H1 (cell line): ENCODE measurements around the gene DRAM2. TPM values are rescaled to one million over a fixed set of nuclear protein-coding genes. Genes with fewer than 3 reads are reported as not detected.

Experiments
- CTCF ChIA-PET: fragments of 300-600 bp; sonication (Branson Sonifier 250); formaldehyde crosslinking; loops from one replicate; lab custom pipeline; 2021; ENCODE audit not compliant: partially characterized antibody; lab: Charles Lee
- POLR2A ChIA-PET: fragments of 300-600 bp; sonication (Branson Sonifier 250); formaldehyde crosslinking; loops from one replicate; lab custom pipeline; 2021; ENCODE audit warnings: inconsistent platforms; ENCODE audit not compliant: partially characterized antibody; lab: Charles Lee
- DNase-seq, 2 experiments: peaks; one replicate each; pipeline versions ENCODE4 v3.0.0 to v3.0.0-alpha.2; 2010 to 2022; ENCODE audit warnings: low spot score in 2 of 2, low read depth in 1 of 2, mixed read lengths in 1 of 2
- FAIRE-seq: peaks from 2 replicates; lab custom pipeline; 2011; peaks lifted over from hg19 to GRCh38; lab: Jason Lieb, UNC
- H2AFZ ChIP-seq: 2 replicates; pipeline ENCODE4 v1.8.1; 2012; ENCODE audit warnings: low read length, inconsistent platforms
- H2AK5ac ChIP-seq: 2 replicates; pipeline ENCODE4 v1.6.1; 2013; ENCODE audit warnings: low read depth, low read length
- H2BK120ac ChIP-seq: replicated peaks from 2 replicates; pipeline ENCODE3; 2013; ENCODE audit warnings: low read depth, low read length, inconsistent platforms
- H2BK12ac ChIP-seq: 2 replicates; pipeline ENCODE4 v1.6.1; 2013; ENCODE audit warnings: low read depth, low read length
- H2BK15ac ChIP-seq: 2 replicates; pipeline ENCODE4 v1.6.1; 2013; ENCODE audit warnings: low read length
- H2BK20ac ChIP-seq: 2 replicates; pipeline ENCODE4 v1.6.1; 2013; ENCODE audit warnings: low read length
- H2BK5ac ChIP-seq: 2 replicates; pipeline ENCODE4 v1.6.1; 2013; ENCODE audit warnings: low read depth, low read length
- H3K14ac ChIP-seq: 2 replicates; pipeline ENCODE4 v1.6.1; 2013; ENCODE audit warnings: inconsistent platforms; ENCODE audit not compliant: insufficient read length
- H3K18ac ChIP-seq: 2 replicates; pipeline ENCODE4 v1.6.1; 2013; ENCODE audit warnings: low read length; ENCODE audit errors: extremely low read depth
- H3K23ac ChIP-seq: 2 replicates; pipeline ENCODE4 v1.6.1; 2013; ENCODE audit warnings: inconsistent platforms; ENCODE audit not compliant: insufficient read length
- H3K23me2 ChIP-seq: 2 replicates; pipeline ENCODE4 v1.6.1; 2013; ENCODE audit warnings: low read depth, low read length
- H3K27ac ChIP-seq: 2 replicates; pipeline ENCODE4 v1.6.1; 2011; ENCODE audit warnings: low read depth, low read length, inconsistent platforms
- H3K27me3 ChIP-seq, 4 experiments: replicated peaks in 1 of 4; 1 replicate in 1 of 4; 2 replicates in 3 of 4; pipeline versions ENCODE4 v1.6.1 to v1.8.1; 2011 to 2013; ENCODE audit warnings: low read length in 3 of 4, mild to moderate bottlenecking in 3 of 4, inconsistent platforms in 2 of 4, mixed read lengths in 2 of 4, moderate library complexity in 1 of 4; ENCODE audit not compliant: control insufficient read depth in 3 of 4, insufficient read depth in 3 of 4; ENCODE audit errors: extremely low read depth in 1 of 4
- H3K36me3 ChIP-seq, 4 experiments: 2 replicates each; pipeline versions ENCODE4 v1.6.1 to v1.8.1; 2011 to 2013; ENCODE audit warnings: mild to moderate bottlenecking in 4 of 4, low read length in 3 of 4, moderate library complexity in 2 of 4, control low read depth in 1 of 4, inconsistent platforms in 1 of 4; ENCODE audit not compliant: insufficient read depth in 4 of 4, control insufficient read depth in 2 of 4
- H3K4ac ChIP-seq: replicated peaks from 2 replicates; pipeline ENCODE3; 2013; ENCODE audit warnings: low read length, low read depth, mixed read lengths, inconsistent platforms; ENCODE audit not compliant: insufficient read length
- H3K4me1 ChIP-seq, 4 experiments: replicated peaks in 1 of 4; 1 replicate in 1 of 4; 2 replicates in 3 of 4; pipeline versions ENCODE4 v1.6.1 to v1.8.1; 2011 to 2013; ENCODE audit warnings: low read length in 3 of 4, inconsistent platforms in 2 of 4, mixed read lengths in 1 of 4; ENCODE audit not compliant: insufficient read depth in 4 of 4, control insufficient read depth in 3 of 4
- H3K4me2 ChIP-seq, 2 experiments: 2 replicates each; pipeline versions ENCODE4 v1.6.1 to v1.8.1; 2011 to 2013; ENCODE audit warnings: low read depth in 2 of 2, low read length in 2 of 2, control low read depth in 1 of 2, inconsistent platforms in 1 of 2, mild to moderate bottlenecking in 1 of 2; ENCODE audit not compliant: insufficient read depth in 1 of 2
- H3K4me3 ChIP-seq, 4 experiments: fragments of 200-600, 300-600 bp in 1 of 4; sonication (generic), shearing (Covaris generic), sonication (Bioruptor Twin) in 1 of 4; 2 replicates each; pipeline versions ENCODE4 v1.5.1 to v1.8.1; 2011 to 2016; ENCODE audit warnings: low read length in 4 of 4, low read depth in 3 of 4, control low read depth in 2 of 4, inconsistent platforms in 2 of 4, mild to moderate bottlenecking in 2 of 4, mixed read lengths in 1 of 4, moderate library complexity in 1 of 4; ENCODE audit not compliant: insufficient read depth in 2 of 4; ENCODE audit errors: extremely low read depth in 1 of 4
- H3K56ac ChIP-seq: replicated peaks from 2 replicates; pipeline ENCODE3; 2013; ENCODE audit warnings: low read depth, mild to moderate bottlenecking, mixed read lengths, low read length, inconsistent platforms; ENCODE audit not compliant: insufficient read length
- H3K79me1 ChIP-seq: 2 replicates; pipeline ENCODE4 v1.6.1; 2013; ENCODE audit warnings: low read depth, low read length, control low read depth
- H3K79me2 ChIP-seq, 2 experiments: 2 replicates each; pipeline versions ENCODE4 v1.6.1 to v1.8.1; 2012 to 2013; ENCODE audit warnings: low read length in 2 of 2, mild to moderate bottlenecking in 2 of 2, inconsistent platforms in 1 of 2; ENCODE audit not compliant: insufficient read depth in 2 of 2, control insufficient read depth in 1 of 2
- H3K9ac ChIP-seq, 4 experiments: replicated peaks in 1 of 4; 1 replicate in 1 of 4; 2 replicates in 3 of 4; pipeline versions ENCODE4 v1.6.1 to v1.8.1; 2011 to 2013; ENCODE audit warnings: low read depth in 3 of 4, low read length in 3 of 4, control low read depth in 2 of 4, mild to moderate bottlenecking in 2 of 4, moderate library complexity in 2 of 4, inconsistent platforms in 1 of 4; ENCODE audit errors: extremely low read depth in 1 of 4
- H3K9me3 ChIP-seq, 2 experiments: 2 replicates each; pipeline versions ENCODE4 v1.6.1 to v1.8.1; 2012 to 2013; ENCODE audit warnings: mild to moderate bottlenecking in 2 of 2, moderate library complexity in 2 of 2, control low read depth in 1 of 2, inconsistent platforms in 1 of 2, low read depth in 1 of 2, low read length in 1 of 2, mixed read lengths in 1 of 2; ENCODE audit not compliant: insufficient read depth in 2 of 2
- H4K20me1 ChIP-seq, 2 experiments: replicated peaks in 1 of 2; 2 replicates each; pipeline versions ENCODE3 to v1.8.1; 2011 to 2013; ENCODE audit warnings: inconsistent platforms in 2 of 2, low read length in 2 of 2, mild to moderate bottlenecking in 1 of 2; ENCODE audit not compliant: insufficient read depth in 2 of 2, control insufficient read depth in 1 of 2
- H4K5ac ChIP-seq: 2 replicates; pipeline ENCODE4 v1.6.1; 2013; ENCODE audit warnings: low read length, low read depth, mixed read lengths, inconsistent platforms; ENCODE audit not compliant: insufficient read length
- H4K8ac ChIP-seq: 2 replicates; pipeline ENCODE4 v1.8.0; 2013; ENCODE audit warnings: mild to moderate bottlenecking, moderate library complexity, low read length, inconsistent platforms; ENCODE audit not compliant: insufficient read depth; ENCODE audit errors: extremely low read depth
- H4K91ac ChIP-seq: replicated peaks from 2 replicates; pipeline ENCODE3; 2013; ENCODE audit warnings: low read length, mixed read lengths, inconsistent platforms; ENCODE audit not compliant: insufficient read length
- BACH1 ChIP-seq: IDR thresholded peaks from 2 replicates; pipeline ENCODE4 v1.6.1; 2012; ENCODE audit warnings: low read length, improper control_type of control experiment
- CBX5 ChIP-seq: fragments of 300-800, 300-1000 bp; sonication (generic); IDR thresholded peaks from 2 replicates; pipeline ENCODE4 v1.7.1; 2016; ENCODE audit warnings: antibody characterized with exemption, low read length, low read depth
- CTBP2 ChIP-seq: IDR thresholded peaks from 2 replicates; pipeline ENCODE4 v1.7.0; 2011; ENCODE audit warnings: borderline replicate concordance, mild to moderate bottlenecking, moderate library complexity, mixed read lengths, low read length; ENCODE audit not compliant: insufficient read depth, insufficient read length
- HDAC2 ChIP-seq, 2 experiments: fragments of 300-600 bp in 1 of 2; sonication (generic) in 1 of 2; IDR thresholded peaks; 2 replicates each; pipeline ENCODE4 v1.6.1; 2011 to 2012; ENCODE audit warnings: low read depth in 2 of 2, low read length in 2 of 2, mild to moderate bottlenecking in 2 of 2, moderate library complexity in 2 of 2, borderline replicate concordance in 1 of 2, inconsistent platforms in 1 of 2
- KDM1A ChIP-seq: fragments of 200-600, 300-600 bp; sonication (generic); IDR thresholded peaks from 2 replicates; pipeline ENCODE4 v1.7.1; 2016; ENCODE audit warnings: mild to moderate bottlenecking, low read length, borderline replicate concordance
- KDM4A ChIP-seq: IDR thresholded peaks from one replicate; pipeline ENCODE4 v1.7.1; 2012; ENCODE audit warnings: low read depth, mild to moderate bottlenecking, moderate library complexity, low read length, inconsistent platforms; ENCODE audit not compliant: severe bottlenecking
- RAD21 ChIP-seq, 2 experiments: IDR thresholded peaks in 1 of 2; conservative IDR thresholded peaks in 1 of 2; 2 replicates each; pipeline ENCODE4 v1.6.1; 2011; ENCODE audit warnings: low read depth in 2 of 2, low read length in 2 of 2, improper control_type of control experiment in 1 of 2, inconsistent platforms in 1 of 2, mild to moderate bottlenecking in 1 of 2, moderate library complexity in 1 of 2
- RFX5 ChIP-seq: IDR thresholded peaks from 2 replicates; pipeline ENCODE4 v1.6.1; 2011; ENCODE audit warnings: low read depth, low read length, improper control_type of control experiment, borderline replicate concordance
- SIN3A ChIP-seq, 2 experiments: IDR thresholded peaks in 1 of 2; conservative IDR thresholded peaks in 1 of 2; 2 replicates each; pipeline ENCODE4 v1.6.1; 2011 to 2012; ENCODE audit warnings: low read length in 2 of 2, improper control_type of control experiment in 1 of 2, low read depth in 1 of 2, mild to moderate bottlenecking in 1 of 2
- SP2 ChIP-seq: IDR thresholded peaks from 2 replicates; pipeline ENCODE4 v1.6.1; 2012; ENCODE audit warnings: mild to moderate bottlenecking, low read length, inconsistent platforms
- SP4 ChIP-seq: IDR thresholded peaks from 2 replicates; pipeline ENCODE4 v1.6.1; 2012; ENCODE audit warnings: low read length, inconsistent platforms
- TBP ChIP-seq: IDR thresholded peaks from 2 replicates; pipeline ENCODE4 v1.6.1; 2011; ENCODE audit warnings: low read depth, low read length, improper control_type of control experiment
- polyA plus RNA-seq, 7 experiments: library from polyadenylated mRNA; depleted of rRNA in 3 of 7; stranded (reverse) in 5 of 7; unstranded in 2 of 7; fragments of >200 nt in 5 of 7; fragments of 200-250 nt in 2 of 7; gene quantifications; 1 replicate in 5 of 7; 2 replicates in 1 of 7; 4 replicates in 1 of 7; pipeline versions ENCODE4 v1.2.1 to v1.2.3, GENCODE V29; 2011 to 2013; ENCODE audit warnings: missing spikeins in 2 of 7, mixed read lengths in 2 of 7
- total RNA-seq: library from RNA; stranded (reverse); fragmentation: NEBNext Ultra II Directional; extraction: Animal tissue kit (Norgen Biotek cat#: 25700); gene quantifications from 2 replicates; pipeline ENCODE4 v1.2.1, GENCODE V29; 2021

Gene DRAM2
- total and polyA plus RNA-seq, 2 of the 8 experiments (the other 6 are each of a cell fraction or from before 2014, with no cell fraction given) = 35.2 to 68.2 TPM

DNA sequence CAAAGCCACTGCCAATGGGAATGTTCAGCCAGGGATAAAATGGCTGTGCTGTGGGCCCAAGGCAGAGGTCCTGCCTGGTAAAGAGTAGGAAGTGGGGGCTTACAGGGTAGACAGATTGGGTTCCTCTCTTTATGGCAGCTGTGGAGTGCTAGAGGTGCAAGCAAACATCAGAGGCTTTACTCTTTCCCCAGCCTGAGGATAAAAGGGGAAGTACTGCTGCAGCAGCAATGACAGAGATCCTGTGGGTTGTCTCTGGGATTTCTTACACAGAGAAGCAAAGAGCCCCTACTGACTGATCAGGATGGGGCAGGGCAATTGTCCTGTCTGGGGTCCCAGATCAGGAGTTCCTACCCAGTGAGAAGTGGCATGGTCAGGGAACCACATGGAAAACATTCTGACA is 54.2 kb downstream of the DRAM2 start:
- H2BK120ac ChIP-seq = no peak overlapping the region
- H2BK12ac ChIP-seq = no peak overlapping the region
- TF ChIP-seq CBX5 (no peak), KDM1A (no peak), SP4 (no peak), CTBP2 (no peak), RAD21 (IDR thresholded peaks at IDR 0.05 in 1 of 2, conservative IDR thresholded peaks at IDR 0.05 in 1 of 2; ENCODE audit: low read depth in 2 of 2, low read length in 2 of 2) (no peak), RFX5 (no peak), SIN3A (conservative IDR thresholded peaks at IDR 0.05 in 1 of 2, IDR thresholded peaks at IDR 0.05 in 1 of 2; ENCODE audit: low read depth in 1 of 2, low read length in 2 of 2) (no peak), HDAC2 (IDR thresholded peaks at IDR 0.05; ENCODE audit: borderline replicate concordance in 1 of 2, low read depth in 2 of 2, low read length in 2 of 2) (no peak), BACH1 (no peak), KDM4A (no peak), SP2 (no peak), TBP (no peak)
- H4K91ac ChIP-seq = no peak overlapping the region
- DNase-seq (no peak), FAIRE-seq (no peak)
- no peaks in the 10 kb centered on the region for H3K23me2 ChIP-seq
- H3K36me3 ChIP-seq = no peaks in the 10 kb centered on the region
- no peaks in the 10 kb centered on the region for H3K79me2 ChIP-seq
- H4K20me1 ChIP-seq = no peaks in the 10 kb centered on the region
- no peak overlapping the region for H3K4me3 ChIP-seq
- no peak overlapping the region for H3K56ac ChIP-seq
- no peak overlapping the region for H2BK20ac ChIP-seq
- H4K5ac ChIP-seq = no peak overlapping the region
- H3K27me3 ChIP-seq = no peaks in the 10 kb centered on the region; a peak in 1 of 7 replicates
- H3K14ac ChIP-seq = no peak overlapping the region
- no peak overlapping the region for H3K4ac ChIP-seq
- no peak overlapping the region for H3K27ac ChIP-seq
- no peak overlapping the region for H4K8ac ChIP-seq
- H2AK5ac ChIP-seq = no peak overlapping the region
- no peak overlapping the region for H2BK15ac ChIP-seq
- ChIA-PET POLR2A (no interaction called here), CTCF (interaction anchor here (0.7 kb wide), 1 partner anchor 694 kb away, joined by 3 read pairs; no protein-coding TSS in a partner anchor)
- H3K4me1 ChIP-seq = no peaks in the 10 kb centered on the region
- no peak overlapping the region for H2AFZ ChIP-seq
- H3K23ac ChIP-seq = no peak overlapping the region
- peaks cover 20 to 27% of the 10 kb centered on the region in 2 experiments; a peak in 3 of 4 replicates for H3K9me3 ChIP-seq
- no peak overlapping the region for H3K4me2 ChIP-seq
- H3K79me1 ChIP-seq = no peaks in the 10 kb centered on the region
- H3K9ac ChIP-seq = no peak overlapping the region
- H2BK5ac ChIP-seq = no peak overlapping the region
- no peak overlapping the region for H3K18ac ChIP-seq
